HG03066 (cell line): ENCODE results near the gene MAGEC1.
"Not testable (repeated sequence)": the region's sequence is repeated elsewhere in the genome, so short reads cannot be mapped to it uniquely, and the experiment has no call there.

Experiments
- ATAC-seq: cut with Tn5 transposase; IDR thresholded peaks from one replicate; pipeline ENCODE4 v1.9.1; 2021; ENCODE audit warnings: low read depth; ENCODE audit not compliant: unreplicated experiment

MAGEC1 gene, protein sequence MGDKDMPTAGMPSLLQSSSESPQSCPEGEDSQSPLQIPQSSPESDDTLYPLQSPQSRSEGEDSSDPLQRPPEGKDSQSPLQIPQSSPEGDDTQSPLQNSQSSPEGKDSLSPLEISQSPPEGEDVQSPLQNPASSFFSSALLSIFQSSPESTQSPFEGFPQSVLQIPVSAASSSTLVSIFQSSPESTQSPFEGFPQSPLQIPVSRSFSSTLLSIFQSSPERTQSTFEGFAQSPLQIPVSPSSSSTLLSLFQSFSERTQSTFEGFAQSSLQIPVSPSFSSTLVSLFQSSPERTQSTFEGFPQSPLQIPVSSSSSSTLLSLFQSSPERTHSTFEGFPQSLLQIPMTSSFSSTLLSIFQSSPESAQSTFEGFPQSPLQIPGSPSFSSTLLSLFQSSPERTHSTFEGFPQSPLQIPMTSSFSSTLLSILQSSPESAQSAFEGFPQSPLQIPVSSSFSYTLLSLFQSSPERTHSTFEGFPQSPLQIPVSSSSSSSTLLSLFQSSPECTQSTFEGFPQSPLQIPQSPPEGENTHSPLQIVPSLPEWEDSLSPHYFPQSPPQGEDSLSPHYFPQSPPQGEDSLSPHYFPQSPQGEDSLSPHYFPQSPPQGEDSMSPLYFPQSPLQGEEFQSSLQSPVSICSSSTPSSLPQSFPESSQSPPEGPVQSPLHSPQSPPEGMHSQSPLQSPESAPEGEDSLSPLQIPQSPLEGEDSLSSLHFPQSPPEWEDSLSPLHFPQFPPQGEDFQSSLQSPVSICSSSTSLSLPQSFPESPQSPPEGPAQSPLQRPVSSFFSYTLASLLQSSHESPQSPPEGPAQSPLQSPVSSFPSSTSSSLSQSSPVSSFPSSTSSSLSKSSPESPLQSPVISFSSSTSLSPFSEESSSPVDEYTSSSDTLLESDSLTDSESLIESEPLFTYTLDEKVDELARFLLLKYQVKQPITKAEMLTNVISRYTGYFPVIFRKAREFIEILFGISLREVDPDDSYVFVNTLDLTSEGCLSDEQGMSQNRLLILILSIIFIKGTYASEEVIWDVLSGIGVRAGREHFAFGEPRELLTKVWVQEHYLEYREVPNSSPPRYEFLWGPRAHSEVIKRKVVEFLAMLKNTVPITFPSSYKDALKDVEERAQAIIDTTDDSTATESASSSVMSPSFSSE

DNA sequence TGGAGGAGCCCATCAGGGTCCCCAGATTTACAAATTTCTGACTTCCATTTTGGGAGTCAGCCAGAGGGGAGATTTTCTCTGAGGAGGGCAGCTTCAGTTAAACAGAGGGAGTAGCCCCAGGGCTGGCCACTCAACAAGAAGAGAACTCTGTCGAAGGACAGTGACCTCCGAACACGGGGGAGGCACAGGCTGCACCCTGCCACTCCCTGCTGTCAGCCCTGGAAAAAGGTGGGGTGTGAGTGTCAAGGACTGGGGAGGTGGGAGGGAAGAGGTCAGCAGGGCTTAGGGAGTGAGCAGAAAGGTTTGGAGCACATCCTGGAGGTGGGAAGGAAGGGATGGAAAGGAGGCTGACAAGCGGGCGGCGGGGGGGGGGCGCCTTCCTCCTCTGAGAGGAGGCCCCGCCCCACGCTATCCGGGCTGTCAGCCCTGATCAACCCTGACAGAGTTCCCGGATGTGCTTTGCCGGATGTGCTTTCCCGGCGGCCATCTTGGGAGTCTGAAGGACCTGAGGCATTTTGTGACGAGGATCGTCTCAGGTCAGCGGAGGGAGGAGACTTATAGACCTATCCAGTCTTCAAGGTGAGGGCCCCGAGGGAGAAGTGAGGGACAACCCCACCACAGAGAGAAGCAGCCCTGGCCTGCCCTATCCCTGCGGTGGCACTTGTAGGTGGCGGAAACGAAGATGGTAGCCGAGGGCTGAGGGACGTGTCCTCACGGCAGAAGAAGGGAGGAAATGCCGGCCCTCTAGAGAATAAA, at the start of gene MAGEC1:
TSS of gene MAGEC1 (plus strand) at position 495 of the 756 bp plus-strand sequence. CDS start 1,179 bp downstream, outside the sequence.
- no peak for ATAC-seq

DNA sequence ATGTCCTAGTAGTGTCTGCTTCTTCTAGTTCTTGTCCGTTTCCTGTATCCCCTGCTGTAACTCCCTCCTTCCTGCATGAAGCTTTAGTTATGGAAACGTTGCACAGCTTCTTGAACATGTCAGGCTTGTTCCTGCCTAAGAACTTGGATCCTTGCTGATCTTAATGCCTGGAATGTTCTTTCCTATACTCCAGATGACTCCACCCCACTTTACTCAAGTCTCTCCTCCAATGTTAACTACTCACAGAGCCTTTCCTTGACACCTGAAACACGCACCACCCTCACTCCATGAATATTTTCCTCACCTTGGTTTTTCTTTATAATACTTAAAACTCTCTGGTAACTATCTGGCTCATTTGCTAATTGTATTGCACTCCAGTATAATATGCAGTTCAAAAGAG, 46.2 kb upstream of the MAGEC1 start:
- no peak for ATAC-seq

GRCh38 chrX:141879616-141880015, 24.1 kb upstream of the MAGEC1 start:
- no peak for ATAC-seq

- not testable (repeated sequence) for ATAC-seq
Measured at GRCh38 chrX:141888811-141889210, 14.9 kb upstream of the MAGEC1 start.

DNA sequence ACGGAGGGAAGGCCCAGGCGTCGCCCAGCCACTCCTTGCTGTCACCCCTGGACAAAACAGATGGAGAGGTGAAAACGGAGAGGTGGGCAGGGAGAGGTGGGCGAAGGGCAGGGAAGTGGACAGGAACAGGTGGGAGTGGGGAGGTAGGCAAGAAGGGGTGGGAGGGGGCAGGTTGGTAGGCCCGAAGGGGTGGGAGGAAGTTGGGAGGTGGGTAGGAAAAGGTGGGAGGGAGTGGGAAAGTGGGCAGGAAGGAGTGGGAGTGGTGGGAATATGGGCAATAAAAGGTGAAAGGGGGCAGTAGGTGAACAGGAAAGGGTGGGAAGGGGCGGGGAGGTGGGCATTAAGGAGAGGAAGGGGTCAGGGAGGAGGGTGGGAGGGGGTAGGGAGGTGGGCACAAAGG, 9.0 kb upstream of the MAGEC1 start:
- ATAC-seq, result no peak

DNA sequence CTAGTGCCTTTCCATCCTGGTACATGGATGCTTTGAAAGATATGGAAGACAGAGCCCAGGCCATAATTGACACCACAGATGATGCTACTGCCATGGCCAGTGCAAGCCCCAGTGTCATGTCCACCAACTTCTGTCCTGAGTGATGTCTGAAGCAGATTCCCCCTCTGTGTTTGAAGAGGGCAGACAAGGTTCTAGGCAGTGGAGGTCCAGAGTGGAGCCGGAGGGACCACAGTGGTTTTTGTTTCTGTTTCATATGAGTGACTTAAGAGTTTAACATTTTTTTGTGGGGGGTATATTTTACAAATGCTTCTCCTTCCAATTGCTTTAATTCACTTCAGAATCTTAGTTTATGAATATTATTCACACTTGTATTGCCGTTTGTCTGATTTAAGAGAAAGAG, 6.0 kb upstream of the MAGEC1 start:
- ATAC-seq, result no peak

DNA sequence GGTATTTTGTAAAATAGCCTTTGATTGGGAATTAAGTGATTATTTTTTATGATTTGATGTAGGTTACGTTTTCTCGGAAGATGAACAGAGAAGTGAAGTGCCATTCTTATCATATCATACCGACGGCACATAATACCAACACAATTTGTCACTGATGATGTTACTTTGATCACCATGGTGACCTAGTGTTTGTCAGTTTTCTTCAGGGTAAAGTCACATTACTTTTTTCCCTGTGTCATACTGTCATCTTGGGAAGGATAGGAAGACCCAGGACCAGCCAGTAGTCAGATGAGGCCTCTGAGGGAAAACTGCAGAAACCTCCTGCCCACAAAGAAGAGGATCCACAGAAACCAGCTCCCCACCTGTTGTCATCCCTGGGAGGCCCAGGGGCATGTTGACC, 1.3 kb upstream of the MAGEC1 start:
- ATAC-seq, result no peak

GRCh38 chrX:141904262-141904661, 568 bp downstream of the MAGEC1 start:
- ATAC-seq, result no peak

DNA sequence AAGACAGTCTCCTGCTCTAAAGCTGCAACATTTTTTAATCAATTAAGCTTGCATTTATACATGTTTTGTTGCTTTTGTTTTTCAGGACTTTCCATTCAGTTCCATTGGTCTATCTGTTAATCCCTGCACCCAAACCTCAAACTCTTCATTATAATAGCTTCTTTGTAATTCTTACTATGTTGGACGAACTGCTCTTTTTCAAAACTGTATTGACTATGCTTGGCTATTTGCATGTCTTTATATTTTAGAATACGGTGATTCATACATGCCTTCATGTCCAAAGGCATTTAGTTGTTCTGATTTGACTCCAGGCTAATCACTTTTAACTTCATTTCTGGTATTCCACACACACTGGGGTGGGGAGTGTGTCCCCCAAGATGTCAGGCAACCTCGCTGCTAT, 14.1 kb downstream of the MAGEC1 start:
- ATAC-seq, result no peak

DNA sequence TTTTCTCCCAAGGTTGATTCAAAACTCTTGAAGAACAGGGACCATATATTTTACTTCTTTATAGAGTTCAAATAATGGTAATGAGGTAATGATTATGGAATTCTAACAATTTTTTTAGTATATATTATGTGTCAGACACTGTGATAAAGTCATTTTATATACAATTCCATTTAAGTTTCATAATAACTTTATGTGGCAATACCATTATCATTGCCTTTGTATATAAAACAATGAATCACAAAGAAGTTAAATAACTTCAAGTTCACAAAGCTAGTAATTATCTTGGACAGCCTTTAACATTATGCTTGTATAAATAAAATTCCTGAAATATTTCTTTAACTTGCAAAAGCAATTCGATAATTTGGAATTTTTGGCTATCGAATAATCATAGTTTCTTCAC, 20.6 kb downstream of the MAGEC1 start:
- ATAC-seq, result no peak

DNA sequence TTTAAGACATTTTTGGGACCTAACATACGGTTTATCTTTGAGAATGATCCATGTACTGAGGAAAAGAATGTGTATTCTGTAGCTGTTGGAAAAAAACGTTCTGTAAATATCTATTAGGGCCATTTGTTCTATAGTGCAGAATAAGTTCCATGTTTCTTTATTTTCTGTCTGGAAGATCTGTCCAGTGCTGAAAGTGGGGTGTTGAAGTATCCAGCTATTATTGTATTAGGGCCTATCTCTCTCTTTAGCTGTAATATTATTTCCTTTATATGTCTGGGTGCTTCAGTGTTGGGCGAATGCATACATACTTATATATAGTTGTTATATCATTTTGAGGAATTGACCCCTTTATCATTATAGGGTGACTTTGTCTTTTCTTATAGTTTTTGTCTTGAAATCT, 24.7 kb downstream of the MAGEC1 start:
- ATAC-seq, result no peak

GRCh38 chrX:141934059-141934641, 30.5 kb downstream of the MAGEC1 start:
- no peak for ATAC-seq

DNA sequence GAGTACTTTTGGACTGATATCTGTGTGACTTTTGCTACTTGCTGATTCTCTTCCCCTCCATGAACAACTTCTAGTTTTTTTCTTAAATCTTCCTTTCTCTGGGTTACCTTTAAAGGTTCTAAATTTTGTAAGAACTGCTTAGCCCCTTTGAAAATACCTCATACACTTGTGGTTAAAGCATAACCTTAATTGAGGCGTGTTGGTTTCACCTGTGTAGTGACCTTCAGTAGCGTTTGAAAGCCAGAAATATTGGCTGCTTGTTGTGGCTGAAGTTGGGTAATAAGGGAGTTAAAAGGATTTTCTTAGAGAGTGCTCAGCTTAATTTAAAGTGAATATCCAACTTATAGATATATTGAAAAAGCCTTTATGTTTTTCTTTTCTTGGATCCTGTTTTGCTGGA, 32.0 kb downstream of the MAGEC1 start:
- no peak for ATAC-seq

DNA sequence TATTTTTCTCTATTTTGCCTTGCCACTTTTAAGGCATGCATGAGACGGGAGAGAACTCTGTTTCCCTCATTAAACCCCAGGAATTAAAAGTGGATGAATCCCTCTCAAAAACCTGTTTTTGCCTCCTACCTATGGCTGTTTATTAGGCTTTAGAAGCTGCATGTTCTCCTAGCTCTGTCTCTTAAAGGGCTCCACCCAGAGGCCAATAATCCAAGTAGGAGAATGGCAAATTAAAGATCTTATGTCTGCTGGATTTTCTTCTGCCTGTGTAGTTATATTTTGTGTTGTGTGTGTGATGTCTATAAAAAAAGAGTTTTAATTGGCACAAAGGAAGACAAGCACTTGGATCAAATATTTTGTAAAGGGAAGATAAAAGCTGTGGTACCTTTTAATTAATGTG, 32.4 kb downstream of the MAGEC1 start:
- ATAC-seq, result no peak

DNA sequence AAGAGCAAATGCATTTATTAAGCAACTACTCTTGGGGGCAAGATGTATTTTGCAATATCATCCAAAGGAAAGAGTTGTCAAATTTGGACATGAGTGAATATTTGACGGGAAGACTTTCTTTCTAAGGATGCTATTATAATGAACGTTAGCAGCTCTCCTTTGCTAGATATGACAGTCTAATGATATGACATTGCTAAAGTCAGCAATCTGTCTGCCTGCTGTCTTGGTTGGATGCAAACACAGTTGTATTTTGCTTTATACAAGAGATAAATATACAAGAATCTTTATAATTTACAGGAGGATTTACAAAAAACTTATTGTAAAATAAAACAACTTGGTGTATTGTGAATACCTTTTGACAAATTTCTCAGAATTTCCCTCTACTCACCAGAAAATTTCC, 37.5 kb downstream of the MAGEC1 start:
- ATAC-seq, result no peak

DNA sequence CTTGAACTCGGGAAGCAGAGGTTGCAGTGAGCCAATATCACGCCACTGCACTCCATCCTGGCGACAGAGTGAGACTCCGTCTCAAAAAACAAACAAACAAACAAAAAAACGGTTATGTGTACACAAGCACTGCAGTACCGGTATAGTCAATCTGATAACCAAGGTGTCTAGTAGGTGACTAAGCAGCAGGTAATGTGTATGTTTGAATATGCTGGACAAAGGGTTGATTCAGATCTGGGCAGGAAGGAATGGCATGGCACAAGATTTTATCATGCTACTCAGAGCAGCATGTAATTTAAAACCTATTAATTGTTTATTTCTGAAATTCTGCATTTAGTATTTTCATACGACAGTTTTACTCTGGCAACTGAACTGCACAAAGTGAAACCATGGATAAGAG, 41.7 kb downstream of the MAGEC1 start:
- ATAC-seq, result no peak

DNA sequence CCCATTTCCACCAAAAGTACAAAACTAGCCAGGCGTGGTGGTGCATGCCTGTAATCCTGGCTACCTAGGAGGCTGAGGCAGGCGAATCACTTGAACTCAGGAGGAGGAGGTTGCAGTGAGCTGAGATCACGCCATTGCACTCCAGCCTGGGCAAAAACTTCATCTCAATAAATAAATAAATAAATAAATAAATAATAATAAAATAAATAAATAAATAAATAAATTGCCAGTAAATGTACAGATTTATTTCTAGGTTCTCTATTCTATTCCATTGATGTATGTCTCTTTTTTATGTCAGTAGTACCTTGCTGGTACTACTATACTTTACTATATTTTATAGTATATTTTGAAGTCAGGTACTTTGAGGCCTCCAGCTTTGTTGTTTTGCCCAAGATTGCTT, 43.7 kb downstream of the MAGEC1 start:
- ATAC-seq, result no peak

DNA sequence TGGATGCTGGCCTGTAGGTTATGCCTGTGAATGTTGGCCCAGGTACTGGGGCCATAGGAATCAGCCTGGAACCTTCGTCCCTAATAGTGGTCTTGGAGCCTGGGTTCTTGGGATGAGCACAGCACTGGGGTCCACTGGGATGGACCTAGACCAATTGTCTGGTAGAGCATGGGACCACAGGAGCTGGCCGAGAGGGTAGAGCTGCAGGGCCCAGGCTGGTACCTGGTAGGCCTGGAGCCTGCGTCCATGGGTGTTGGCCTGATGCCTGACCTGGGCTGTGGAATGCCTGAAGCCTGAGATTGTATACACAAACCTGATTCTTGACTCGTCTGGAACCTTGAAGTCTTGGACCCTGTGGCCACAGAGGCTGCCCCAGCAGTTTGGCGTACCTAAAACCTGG, 48.9 kb downstream of the MAGEC1 start:
- ATAC-seq, result no peak

- ATAC-seq, result no peak
Measured at GRCh38 chrX:141958675-141959074, 55.0 kb downstream of the MAGEC1 start.
